Raji (cell line): ENCODE results near the gene ASB3.

Source experiments
- POLR2A ChIP-seq: IDR thresholded peaks from 2 replicates; pipeline ENCODE4 v1.6.1; 2011; ENCODE audit warnings: low read depth, low read length, control low read depth; ENCODE audit not compliant: insufficient read depth

The ASB3 gene

GRCh38 chr2:53708988-53709387 is 77.8 kb downstream of the ASB3 start:
- TF ChIP-seq POLR2A: no peak

- TF ChIP-seq POLR2A: no peak
Measured at GRCh38 chr2:53701221-53701620, 85.5 kb downstream of the ASB3 start.

GRCh38 chr2:53697686-53698085 is 89.1 kb downstream of the ASB3 start:
- no peak for TF ChIP-seq POLR2A

GRCh38 chr2:53697092-53697491 is 89.7 kb downstream of the ASB3 start:
- no peak for TF ChIP-seq POLR2A

GRCh38 chr2:53695575-53695974 is 91.2 kb downstream of the ASB3 start:
- no peak for TF ChIP-seq POLR2A

GRCh38 chr2:53694096-53694771 is 92.5 kb downstream of the ASB3 start:
- no peak for TF ChIP-seq POLR2A

GRCh38 chr2:53690876-53691275 is 95.9 kb downstream of the ASB3 start:
- no peak for TF ChIP-seq POLR2A

- TF ChIP-seq POLR2A: no peak
Measured at GRCh38 chr2:53672881-53673522, 113.8 kb downstream of the ASB3 start.

GRCh38 chr2:53670331-53670730 is 116.4 kb downstream of the ASB3 start:
- no peak for TF ChIP-seq POLR2A

GRCh38 chr2:53668624-53669026 is 118.1 kb downstream of the ASB3 start:
- TF ChIP-seq POLR2A: no peak

- TF ChIP-seq POLR2A: no peak
Measured at GRCh38 chr2:53660886-53661285, 125.9 kb downstream of the ASB3 start.

- no peak for TF ChIP-seq POLR2A
Measured at GRCh38 chr2:53655256-53655655, 131.5 kb downstream of the ASB3 start.

- no peak for TF ChIP-seq POLR2A
Measured at GRCh38 chr2:53654396-53654795, 132.4 kb downstream of the ASB3 start.

- no peak for TF ChIP-seq POLR2A
Measured at GRCh38 chr2:53652131-53652530, 134.6 kb downstream of the ASB3 start.

GRCh38 chr2:53646788-53647187 is 140.0 kb downstream of the ASB3 start:
- no peak for TF ChIP-seq POLR2A

- TF ChIP-seq POLR2A: no peak
Measured at GRCh38 chr2:53641290-53641689, 145.5 kb downstream of the ASB3 start.

GRCh38 chr2:53640466-53640865 is 146.3 kb downstream of the ASB3 start:
- no peak for TF ChIP-seq POLR2A
